Endothelial cell of umbilical vein (primary cell): Measurements from ENCODE around the gene TMEM267. TPM values are rescaled to one million over a fixed set of nuclear protein-coding genes. Genes with fewer than 3 reads are reported as not detected.

ENCODE experiments used
- BruUV-seq: library from RNA; stranded (reverse); fragments of 400-500 nt; replicated peaks from 2 replicates; lab custom pipeline; 2021; lab: Mats Ljungman, UMichigan
- CTCF ChIA-PET: fragments of 300-600, 350-600 bp; sonication (Branson Sonifier 250); formaldehyde crosslinking; loops from one replicate; lab custom pipeline; 2021; ENCODE audit warnings: antibody characterized with exemption, inconsistent platforms; lab: Charles Lee
- POLR2A ChIA-PET: fragments of 300-600, 350-600 bp; sonication (Branson Sonifier 250); formaldehyde crosslinking; loops from one replicate; lab custom pipeline; 2021; ENCODE audit warnings: antibody characterized with exemption, inconsistent platforms; lab: Charles Lee
- DNase-seq: peaks from one replicate; pipeline ENCODE4 v3.0.0-alpha.2; 2011; ENCODE audit warnings: low read depth, low spot score
- FAIRE-seq: peaks from 2 replicates; lab custom pipeline; 2011; peaks lifted over from hg19 to GRCh38; lab: Jason Lieb, UNC
- H2AFZ ChIP-seq: 2 replicates; pipeline ENCODE4 v1.6.0; 2012; ENCODE audit warnings: low read depth, low read length, control low read depth, inconsistent platforms
- H3K27ac ChIP-seq: 2 replicates; pipeline ENCODE4 v1.5.1; 2011; ENCODE audit warnings: low read depth, mild to moderate bottlenecking, control low read depth, low read length, moderate library complexity; ENCODE audit not compliant: insufficient read depth
- H3K27me3 ChIP-seq, 2 experiments: 2 replicates each; pipeline versions ENCODE4 v1.6.0 to v1.6.1; 2011; ENCODE audit warnings: low read length in 2 of 2, mixed read lengths in 1 of 2; ENCODE audit not compliant: control insufficient read depth in 2 of 2, insufficient read depth in 2 of 2
- H3K36me3 ChIP-seq, 2 experiments: 2 replicates in 1 of 2; 3 replicates in 1 of 2; pipeline ENCODE4 v1.5.1; 2011; ENCODE audit warnings: low read length in 2 of 2, mild to moderate bottlenecking in 1 of 2, moderate library complexity in 1 of 2; ENCODE audit not compliant: control insufficient read depth in 2 of 2, insufficient read depth in 2 of 2; ENCODE audit errors: extremely low read depth in 1 of 2
- H3K4me1 ChIP-seq: 3 replicates; pipeline ENCODE4 v1.5.1; 2011; ENCODE audit warnings: mild to moderate bottlenecking, low read length; ENCODE audit not compliant: control insufficient read depth, insufficient read depth; ENCODE audit errors: extremely low read depth
- H3K4me2 ChIP-seq: 2 replicates; pipeline ENCODE4 v1.6.1; 2011; ENCODE audit warnings: low read length, control low read depth, mixed read lengths; ENCODE audit not compliant: insufficient read depth
- H3K4me3 ChIP-seq, 3 experiments: fragments of 200-600 bp in 1 of 3; sonication (generic), shearing (Covaris generic) in 1 of 3; replicated peaks in 1 of 3; 2 replicates each; pipeline ENCODE4 v1.5.1; 2011 to 2016; ENCODE audit warnings: control low read depth in 3 of 3, low read length in 3 of 3, mild to moderate bottlenecking in 2 of 3, inconsistent platforms in 1 of 3, low read depth in 1 of 3, moderate library complexity in 1 of 3; ENCODE audit not compliant: insufficient read depth in 1 of 3
- H3K79me2 ChIP-seq: 2 replicates; pipeline ENCODE4 v1.6.0; 2012; ENCODE audit warnings: low read length, inconsistent platforms; ENCODE audit not compliant: control insufficient read depth, insufficient read depth
- H3K9ac ChIP-seq: replicated peaks from 2 replicates; pipeline ENCODE3; 2011; ENCODE audit warnings: low read length, control low read depth; ENCODE audit not compliant: insufficient read depth; ENCODE audit errors: extremely low read depth
- H3K9me1 ChIP-seq: replicated peaks from 3 replicates; pipeline ENCODE4 v1.6.0; 2011; ENCODE audit warnings: mild to moderate bottlenecking, low read length; ENCODE audit not compliant: control insufficient read depth, insufficient read depth; ENCODE audit errors: extremely low read depth
- H3K9me3 ChIP-seq: replicated peaks from 2 replicates; pipeline ENCODE4 v1.5.1; 2012; ENCODE audit warnings: low read length, inconsistent platforms; ENCODE audit not compliant: control insufficient read depth, insufficient read depth
- H4K20me1 ChIP-seq: replicated peaks from 2 replicates; pipeline ENCODE3; 2011; ENCODE audit warnings: mild to moderate bottlenecking, low read length; ENCODE audit not compliant: control insufficient read depth, insufficient read depth; ENCODE audit errors: extremely low read depth
- EZH2 ChIP-seq: IDR thresholded peaks from 2 replicates; pipeline ENCODE4 v1.6.1; 2012; ENCODE audit warnings: borderline replicate concordance, low read depth, mild to moderate bottlenecking, moderate library complexity, low read length, inconsistent platforms; ENCODE audit not compliant: severe bottlenecking
- FOS ChIP-seq: IDR thresholded peaks from 2 replicates; pipeline ENCODE4 v1.6.1; 2011; ENCODE audit warnings: mild to moderate bottlenecking, low read length, moderate library complexity, borderline replicate concordance; ENCODE audit not compliant: insufficient read depth
- GATA2 ChIP-seq: IDR thresholded peaks from 2 replicates; pipeline ENCODE4 v1.7.0; 2011; ENCODE audit warnings: low read depth, mild to moderate bottlenecking, moderate library complexity, mixed read lengths, low read length; ENCODE audit not compliant: insufficient read length, insufficient read depth
- JUN ChIP-seq: IDR thresholded peaks from 2 replicates; pipeline ENCODE4 v1.6.1; 2011; ENCODE audit warnings: borderline replicate concordance, low read depth; ENCODE audit not compliant: insufficient read length, insufficient read depth
- MAX ChIP-seq: IDR thresholded peaks from 2 replicates; pipeline ENCODE4 v1.6.1; 2011; ENCODE audit not compliant: insufficient read depth, insufficient read length
- MYC ChIP-seq: IDR thresholded peaks from one replicate; pipeline ENCODE4 v1.6.1; 2011; ENCODE audit warnings: mild to moderate bottlenecking, low read depth, low read length
- POLR2A ChIP-seq: IDR thresholded peaks from 2 replicates; pipeline ENCODE4 v1.6.1; 2012; ENCODE audit warnings: low read depth, mild to moderate bottlenecking, control low read depth, low read length
- POLR2AphosphoS5 ChIP-seq: IDR thresholded peaks from 2 replicates; pipeline ENCODE4 v1.6.1; 2012; ENCODE audit warnings: low read depth, mild to moderate bottlenecking, control low read depth, low read length, moderate library complexity; ENCODE audit not compliant: insufficient read depth
- dilution Hi-C: fragments of 300-500 bp; cut with MboI; formaldehyde crosslinking; loops from one replicate; pipeline ENCODE4 v1.15.0; 2019; ENCODE audit warnings: low sequenced_read_pairs; ENCODE audit not compliant: extremely low pct_ligation_motif_present
- intact Hi-C: fragments of 100-400 bp; cut with micrococcal nuclease; formaldehyde crosslinking; loops from one replicate; pipeline ENCODE4 v1.10.0; 2022
- polyA plus RNA-seq, 4 experiments: library from polyadenylated mRNA; depleted of rRNA in 3 of 4; stranded (reverse) in 3 of 4; unstranded in 1 of 4; fragments of >200 nt; gene quantifications; 2 replicates each; pipeline versions ENCODE4 v1.2.1 to v1.2.3, GENCODE V29; 2011 to 2012; ENCODE audit warnings: missing spikeins in 1 of 4
- total RNA-seq: library from RNA; stranded (reverse); gene quantifications from 2 replicates; pipeline ENCODE4 v1.2.3, GENCODE V29; 2021
- TF ChIP-seq, protein P1 (sequence below), 2 donors: IDR thresholded peaks; 1 replicate in 1 of 2; 2 replicates in 1 of 2; pipeline ENCODE4 v1.5.1; 2011; ENCODE audit warnings: low read length in 2 of 2, mild to moderate bottlenecking in 2 of 2, moderate library complexity in 2 of 2, control low read depth in 1 of 2, inconsistent platforms in 1 of 2, low read depth in 1 of 2; ENCODE audit not compliant: insufficient read depth in 1 of 2; ENCODE audit errors: extremely low read depth in 1 of 2

Gene TMEM267
- total and polyA plus RNA-seq, 2 donors (not counting 3 experiments of a cell fraction or from before 2014, with no cell fraction given): 5.4 to 8.6 TPM

DNA sequence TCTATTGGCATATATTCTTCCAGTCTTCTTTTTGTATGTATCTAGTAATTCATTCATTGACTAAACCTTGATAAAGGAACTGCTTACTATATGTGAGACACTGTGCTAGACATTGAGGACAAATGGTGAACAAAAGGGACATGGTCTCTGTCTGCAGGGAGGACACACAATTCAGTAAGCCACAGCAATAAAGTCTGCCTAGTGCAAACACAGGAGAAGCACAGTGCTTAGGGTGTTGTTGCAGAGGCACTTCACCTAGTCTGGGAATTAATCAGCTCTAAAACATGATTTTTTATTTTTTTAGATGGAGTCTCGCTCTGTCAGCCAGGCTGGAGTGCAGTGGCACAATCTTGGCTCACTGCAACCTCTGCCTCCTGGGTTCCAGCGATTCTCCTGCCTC, 65.1 kb downstream of the TMEM267 start:
- Histone ChIP-seq H4K20me1 (no peaks in the 10 kb centered on the region), H3K79me2 (no peaks in the 10 kb centered on the region), H3K36me3 (no peaks in the 10 kb centered on the region), H3K9ac (no peak overlapping the region), H2AFZ (no peak overlapping the region), H3K4me2 (no peak overlapping the region), H3K4me1 (no peaks in the 10 kb centered on the region), H3K4me3 (no peak overlapping the region), H3K9me1 (no peaks in the 10 kb centered on the region), H3K27ac (no peak overlapping the region), H3K27me3 (peaks cover 3 to 11% of the 10 kb centered on the region in 2 experiments), H3K9me3 (no peaks in the 10 kb centered on the region)
- TF ChIP-seq GATA2: no peak
- TF ChIP-seq POLR2AphosphoS5: no peak
- dilution Hi-C loops (no loop called here), intact Hi-C loops (no loop called here)
- CTCF ChIA-PET: interaction anchor here (0.7 to 2.2 kb wide), 3 partner anchors 15 to 66 kb away, joined by 3 to 7 read pairs (median 5); partner anchors contain the start of gene TMEM267
- BruUV-seq: no TSS peak
- DNase-seq: no peak
- no peak for FAIRE-seq
- POLR2A ChIA-PET: no interaction called here

- no peak overlapping the region for H3K4me3 ChIP-seq
- H4K20me1 ChIP-seq: no peaks in the 10 kb centered on the region
- no peaks in the 10 kb centered on the region for H3K9me3 ChIP-seq
- intact Hi-C loops: no loop called here
- no peaks in the 10 kb centered on the region for H3K4me1 ChIP-seq
- H2AFZ ChIP-seq: no peak overlapping the region
- no peaks in the 10 kb centered on the region for H3K79me2 ChIP-seq
- H3K27me3 ChIP-seq: peaks cover 3 to 11% of the 10 kb centered on the region in 2 experiments
- TF ChIP-seq MAX (no peak), GATA2 (no peak), EZH2 (no peak), MYC (no peak), POLR2A (no peak), FOS (no peak), POLR2AphosphoS5 (no peak), JUN (no peak)
- TF ChIP-seq, protein P1, sequence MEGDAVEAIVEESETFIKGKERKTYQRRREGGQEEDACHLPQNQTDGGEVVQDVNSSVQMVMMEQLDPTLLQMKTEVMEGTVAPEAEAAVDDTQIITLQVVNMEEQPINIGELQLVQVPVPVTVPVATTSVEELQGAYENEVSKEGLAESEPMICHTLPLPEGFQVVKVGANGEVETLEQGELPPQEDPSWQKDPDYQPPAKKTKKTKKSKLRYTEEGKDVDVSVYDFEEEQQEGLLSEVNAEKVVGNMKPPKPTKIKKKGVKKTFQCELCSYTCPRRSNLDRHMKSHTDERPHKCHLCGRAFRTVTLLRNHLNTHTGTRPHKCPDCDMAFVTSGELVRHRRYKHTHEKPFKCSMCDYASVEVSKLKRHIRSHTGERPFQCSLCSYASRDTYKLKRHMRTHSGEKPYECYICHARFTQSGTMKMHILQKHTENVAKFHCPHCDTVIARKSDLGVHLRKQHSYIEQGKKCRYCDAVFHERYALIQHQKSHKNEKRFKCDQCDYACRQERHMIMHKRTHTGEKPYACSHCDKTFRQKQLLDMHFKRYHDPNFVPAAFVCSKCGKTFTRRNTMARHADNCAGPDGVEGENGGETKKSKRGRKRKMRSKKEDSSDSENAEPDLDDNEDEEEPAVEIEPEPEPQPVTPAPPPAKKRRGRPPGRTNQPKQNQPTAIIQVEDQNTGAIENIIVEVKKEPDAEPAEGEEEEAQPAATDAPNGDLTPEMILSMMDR (IDR thresholded peaks at IDR 0.05; ENCODE audit: extremely low read depth in 1 of 2, insufficient read depth in 1 of 2, low read depth in 1 of 2, low read length in 2 of 2): no peak
- BruUV-seq: no TSS peak
- H3K36me3 ChIP-seq: no peaks in the 10 kb centered on the region
- H3K9ac ChIP-seq: no peak overlapping the region
- no peaks in the 10 kb centered on the region for H3K9me1 ChIP-seq
- ChIA-PET POLR2A (no interaction called here), CTCF (no interaction called here)
- peak; percentile 28 for FAIRE-seq
- DNase-seq: no peak
- H3K27ac ChIP-seq: no peak overlapping the region
- dilution Hi-C loops: no loop called here
- H3K4me2 ChIP-seq: no peak overlapping the region
Measured at GRCh38 chr5:43416803-43417394, 66.8 kb downstream of the TMEM267 start.
